GM12864 (cell line): Measurements from ENCODE around the gene CENPP.

Source experiments
- DNase-seq: peaks from one replicate; pipeline ENCODE4 v3.0.0-alpha.2; 2011; ENCODE audit warnings: low read depth
- H3K4me3 ChIP-seq: 2 replicates; pipeline ENCODE4 v1.5.1; 2011; ENCODE audit warnings: mild to moderate bottlenecking, low read depth, low read length, control low read depth
- CTCF ChIP-seq: IDR thresholded peaks from 2 replicates; pipeline ENCODE4 v1.5.1; 2011; ENCODE audit warnings: low read depth, mild to moderate bottlenecking, moderate library complexity, low read length, control low read depth, inconsistent platforms; ENCODE audit errors: missing control alignments

Gene CENPP

GRCh38 chr9:92328225-92328624 lies 2.5 kb downstream of the CENPP start:
- no peak for TF ChIP-seq CTCF
- DNase-seq, result no peak
- no peak overlapping the region for H3K4me3 ChIP-seq

DNA sequence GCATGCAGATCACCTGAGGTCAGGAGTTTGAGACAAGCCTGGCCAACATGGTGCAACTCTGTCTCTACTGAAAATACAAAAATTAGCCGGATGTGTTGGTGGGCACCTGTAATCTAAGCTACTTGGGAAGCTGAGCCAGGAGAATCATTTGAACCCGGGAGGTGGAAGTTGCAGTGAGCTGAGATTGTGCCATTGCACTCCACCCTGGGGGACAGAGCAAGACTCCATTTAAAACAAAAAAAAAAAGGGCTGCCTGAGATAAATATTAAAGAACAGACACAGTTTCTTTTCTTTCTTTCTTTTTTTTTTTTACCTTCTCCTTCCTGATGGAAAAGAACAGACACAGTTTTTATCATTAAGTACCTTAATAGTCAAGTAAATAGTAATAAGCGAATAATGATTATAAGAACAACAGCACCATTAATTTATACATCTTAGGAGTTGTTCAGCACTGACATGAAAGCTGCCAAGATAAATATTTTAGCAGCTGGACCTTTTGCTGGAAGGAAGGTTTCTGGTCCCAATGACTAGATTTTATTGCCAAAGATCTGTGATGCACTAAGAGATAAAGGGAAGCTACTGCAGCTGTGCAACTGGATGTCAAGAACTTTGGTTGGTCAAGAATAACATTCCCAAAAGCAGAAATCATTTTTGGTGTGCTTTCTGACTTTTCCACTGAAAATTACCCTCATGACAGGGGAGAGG lies 7.0 kb downstream of the CENPP start:
- TF ChIP-seq CTCF, result no peak
- DNase-seq, result no peak
- H3K4me3 ChIP-seq, result no peak overlapping the region

- TF ChIP-seq CTCF, result no peak
- no peak for DNase-seq
- H3K4me3 ChIP-seq, result no peak overlapping the region
These were observed 7.5 kb downstream of the CENPP start for GRCh38 chr9:92333282-92333634.

GRCh38 chr9:92341578-92341977 lies 15.8 kb downstream of the CENPP start:
- H3K4me3 ChIP-seq, result no peak overlapping the region
- DNase-seq, result no peak
- no peak for TF ChIP-seq CTCF

DNA sequence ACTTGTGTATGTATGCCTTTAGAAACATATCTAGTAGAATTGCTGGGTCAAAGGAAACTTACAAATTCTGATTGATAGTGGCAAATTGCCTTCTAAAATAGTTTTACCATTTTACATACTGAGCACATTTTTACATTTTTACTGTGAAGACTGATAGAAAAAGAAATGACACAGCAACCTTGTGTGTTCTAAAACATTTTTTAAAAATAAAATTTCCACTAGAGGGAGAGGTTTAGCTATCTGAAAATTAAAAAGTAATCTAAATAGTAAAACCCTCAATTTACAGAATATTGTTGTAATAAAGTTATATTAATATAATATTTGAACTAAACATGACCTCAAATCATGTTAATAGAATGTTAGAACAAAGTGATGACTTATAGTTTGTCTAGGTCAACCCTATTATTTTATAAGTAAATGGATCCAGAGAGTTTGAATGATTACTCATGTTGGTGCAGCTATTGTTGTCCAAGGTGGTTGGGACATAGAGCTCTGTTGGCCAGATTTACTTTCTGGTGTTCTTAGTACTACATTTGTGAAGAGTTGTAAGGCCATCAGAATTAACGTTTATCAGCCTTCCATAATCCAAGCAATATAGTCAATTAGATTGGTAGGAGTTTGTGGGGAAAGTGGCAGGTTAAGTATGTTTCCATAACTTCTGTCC lies 17.2 kb downstream of the CENPP start:
- TF ChIP-seq CTCF, result no peak
- no peak for DNase-seq
- no peak overlapping the region for H3K4me3 ChIP-seq

DNA sequence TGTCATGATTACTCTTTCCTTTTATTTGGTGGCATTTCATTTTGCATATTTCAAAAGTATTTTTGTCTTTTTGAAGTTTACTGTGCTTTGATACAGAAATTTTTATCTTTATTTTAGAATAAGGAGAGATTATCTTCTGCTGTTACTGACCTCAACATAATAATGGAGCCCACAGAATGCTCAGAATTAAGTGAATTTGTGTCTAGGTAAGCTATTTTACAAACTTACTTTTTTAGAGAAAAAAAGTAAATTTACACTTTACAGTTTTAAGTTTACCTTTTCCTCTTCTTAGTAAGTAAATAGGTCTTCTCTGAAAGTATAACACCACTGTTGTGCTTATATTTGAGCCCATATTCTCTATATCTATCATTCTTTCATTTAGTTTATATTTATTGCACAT lies 19.8 kb downstream of the CENPP start:
- no peak for TF ChIP-seq CTCF
- no peak overlapping the region for H3K4me3 ChIP-seq
- DNase-seq, result no peak
